GM21447 (cell line): ENCODE data around the gene SLC2A11.
A peak's percentile ranks its signal among the peaks of the same experiment; 100 is the strongest.
"Not testable (repeated sequence)": the region's sequence is repeated elsewhere in the genome, so short reads cannot be mapped to it uniquely, and the experiment has no call there.

Source experiments
- ATAC-seq: cut with Tn5 transposase; IDR thresholded peaks from one replicate; pipeline ENCODE4 v1.9.1; 2021; ENCODE audit not compliant: unreplicated experiment

SLC2A11 gene

GRCh38 chr22:23904573-23905254 is 47.0 kb downstream of the SLC2A11 start:
- ATAC-seq, result no peak

- no peak for ATAC-seq
These were observed 49.0 kb downstream of the SLC2A11 start for GRCh38 chr22:23906641-23907040.

GRCh38 chr22:23907423-23907822 is 49.7 kb downstream of the SLC2A11 start:
- not testable (repeated sequence) for ATAC-seq

GRCh38 chr22:23908587-23909205 is 51.0 kb downstream of the SLC2A11 start:
- no peak for ATAC-seq

- ATAC-seq, result no peak
These were observed 51.7 kb downstream of the SLC2A11 start for GRCh38 chr22:23909296-23909898.

- ATAC-seq, result no peak
These were observed 53.0 kb downstream of the SLC2A11 start for GRCh38 chr22:23910496-23911190.

- ATAC-seq, result no peak
These were observed 53.8 kb downstream of the SLC2A11 start for GRCh38 chr22:23911318-23911980.

- no peak for ATAC-seq
These were observed 54.7 kb downstream of the SLC2A11 start for GRCh38 chr22:23912293-23912903.

- peak; percentile 25 for ATAC-seq
These were observed 55.6 kb downstream of the SLC2A11 start for GRCh38 chr22:23913306-23913660.

GRCh38 chr22:23913661-23914353 is 56.1 kb downstream of the SLC2A11 start:
- ATAC-seq, result peak; percentile 86

GRCh38 chr22:23915290-23915689 is 57.6 kb downstream of the SLC2A11 start:
- ATAC-seq, result no peak

- ATAC-seq, result not testable (repeated sequence)
These were observed 62.6 kb downstream of the SLC2A11 start for GRCh38 chr22:23920267-23920611.

GRCh38 chr22:23921586-23922201 is 64.0 kb downstream of the SLC2A11 start:
- not testable (repeated sequence) for ATAC-seq

GRCh38 chr22:23922921-23923320 is 65.2 kb downstream of the SLC2A11 start:
- no peak for ATAC-seq

- no peak for ATAC-seq
These were observed 67.4 kb downstream of the SLC2A11 start for GRCh38 chr22:23925020-23925606.

- no peak for ATAC-seq
These were observed 68.9 kb downstream of the SLC2A11 start for GRCh38 chr22:23926561-23926960.
